SK-N-DZ (cell line): Measurements from ENCODE around the gene CFAP20.

Experiments used
- small RNA-seq, 2 experiments: library from RNA; depleted of rRNA; stranded (forward); fragments of <200 nt; gene quantifications; one replicate each; pipeline ENCODE3, GENCODE V24; 2014

The CFAP20 gene

Small RNAs within 50 kb of the gene (small RNA-seq; reads per million reads assigned to genes)
- gene RF00019 = 0 reads per million in 2 experiments
